NCI-H446 treated with DMSO at 0.1 percent for 48 hours (cell line): Measurements from ENCODE around the gene ZNF593.

Experiments used
- DNase-seq: peaks from one replicate; lab custom pipeline; 2025; lab: John Stamatoyannopoulos, UW

ZNF593 gene

DNA sequence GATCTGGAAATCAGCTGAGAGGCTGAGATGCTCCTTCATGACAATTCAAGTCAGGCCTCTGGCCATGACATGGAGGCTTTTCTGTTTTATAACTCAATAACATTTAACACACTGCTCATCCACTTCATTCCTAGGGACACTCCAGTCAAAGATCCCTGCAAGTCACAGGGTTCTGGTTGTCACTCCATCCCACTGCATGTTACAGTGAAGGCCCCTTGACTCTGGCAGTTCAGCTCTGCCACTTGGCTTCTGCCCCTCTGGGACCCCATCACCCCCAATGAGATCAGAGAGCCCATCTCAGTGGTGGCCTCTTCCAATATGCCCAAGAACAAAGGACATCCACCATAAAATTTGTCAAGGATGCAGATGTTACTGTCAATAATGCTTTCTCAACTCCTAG is 20.8 kb upstream of the ZNF593 start:
- DNase-seq = no peak

DNA sequence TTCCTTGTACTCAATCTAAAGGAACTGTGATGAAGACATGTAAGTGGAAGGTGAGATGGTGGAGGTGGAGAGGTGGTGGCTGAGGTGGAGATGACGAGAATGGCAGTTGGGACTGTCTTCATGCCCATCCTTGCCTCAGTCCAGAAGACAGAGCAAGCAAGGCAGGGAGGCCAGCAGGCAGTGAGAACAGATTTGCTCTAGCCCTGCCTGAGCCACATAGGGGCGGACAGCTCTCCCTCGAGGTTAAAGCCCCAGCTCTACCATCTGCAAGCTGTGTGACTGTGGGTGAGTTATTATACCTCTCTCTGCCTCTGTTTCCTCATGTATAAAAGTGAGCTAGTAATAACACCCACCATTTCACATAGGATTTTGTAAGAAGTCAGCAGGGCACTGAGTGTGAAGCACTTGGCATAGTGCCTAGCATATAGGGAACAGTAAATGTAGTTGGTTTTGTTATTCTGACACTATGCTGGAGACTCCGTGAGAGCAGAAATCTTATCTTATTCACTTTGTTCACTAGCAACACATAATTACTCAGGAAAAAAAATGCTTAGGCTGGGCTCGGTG is 15.7 kb upstream of the ZNF593 start:
- no peak for DNase-seq

DNA sequence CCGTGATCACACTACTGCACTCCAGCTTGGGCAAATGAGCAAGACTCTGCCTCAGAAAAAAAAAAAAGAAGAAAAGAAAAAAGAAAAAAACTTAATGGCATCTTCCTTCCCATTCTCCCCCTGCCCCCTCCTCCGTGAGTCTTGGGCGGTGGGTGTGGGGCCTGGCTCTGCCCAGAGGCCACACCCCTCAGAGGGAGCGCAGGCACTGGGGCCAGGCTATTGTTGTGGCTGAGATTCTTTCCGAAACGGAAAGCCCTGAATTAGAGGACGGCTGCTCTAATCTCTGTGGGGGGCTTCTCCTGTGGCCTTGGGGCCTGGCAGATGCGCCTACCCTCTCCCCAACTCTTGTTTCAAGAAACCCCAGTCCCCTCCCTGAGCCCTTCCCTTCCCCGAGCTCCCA is 15.0 kb upstream of the ZNF593 start:
- DNase-seq = no peak

DNA sequence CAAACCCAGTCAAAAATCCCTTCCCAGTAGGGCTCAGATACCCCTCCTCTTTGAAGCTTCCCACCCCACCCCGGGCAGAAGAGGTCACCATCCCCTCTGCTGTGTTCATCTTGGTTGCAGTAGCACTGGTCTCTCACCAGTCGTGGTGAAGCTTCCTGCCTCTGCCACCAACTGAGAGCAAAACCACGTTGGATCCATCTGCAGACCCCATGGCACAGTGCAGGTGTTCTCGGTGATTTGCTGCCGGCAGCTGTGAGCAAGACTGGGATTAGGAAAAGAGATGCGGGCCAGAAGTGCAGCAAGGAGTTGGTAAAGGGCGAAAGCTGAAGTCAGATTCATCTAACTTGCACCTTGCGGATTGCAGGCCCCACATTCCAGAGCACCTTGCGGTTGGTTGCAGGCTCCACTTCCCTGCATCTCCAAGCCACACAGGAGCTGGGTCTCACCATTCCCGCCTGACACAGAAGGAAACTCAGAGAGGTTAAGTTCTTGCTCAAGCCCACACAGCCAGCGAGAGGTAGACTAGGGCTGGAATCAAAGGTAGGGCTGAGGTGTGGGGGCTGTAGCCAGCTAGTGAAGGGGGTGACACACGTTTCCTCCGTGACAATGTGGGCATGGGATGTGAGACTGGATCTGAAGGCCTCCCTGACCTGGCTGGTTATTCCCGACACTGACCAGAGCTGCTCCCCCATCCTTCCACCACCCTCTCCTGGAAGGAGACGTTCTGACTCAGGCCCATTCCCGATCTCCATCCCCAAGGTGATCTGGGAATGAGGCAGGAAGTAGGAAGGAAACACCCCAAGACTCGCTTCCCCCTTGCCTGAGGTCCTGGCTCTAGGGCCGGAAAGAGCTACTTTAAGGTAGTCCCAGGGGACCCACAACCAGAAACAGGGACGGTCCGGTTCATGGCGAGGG is 14.1 kb upstream of the ZNF593 start:
- DNase-seq = no peak

DNA sequence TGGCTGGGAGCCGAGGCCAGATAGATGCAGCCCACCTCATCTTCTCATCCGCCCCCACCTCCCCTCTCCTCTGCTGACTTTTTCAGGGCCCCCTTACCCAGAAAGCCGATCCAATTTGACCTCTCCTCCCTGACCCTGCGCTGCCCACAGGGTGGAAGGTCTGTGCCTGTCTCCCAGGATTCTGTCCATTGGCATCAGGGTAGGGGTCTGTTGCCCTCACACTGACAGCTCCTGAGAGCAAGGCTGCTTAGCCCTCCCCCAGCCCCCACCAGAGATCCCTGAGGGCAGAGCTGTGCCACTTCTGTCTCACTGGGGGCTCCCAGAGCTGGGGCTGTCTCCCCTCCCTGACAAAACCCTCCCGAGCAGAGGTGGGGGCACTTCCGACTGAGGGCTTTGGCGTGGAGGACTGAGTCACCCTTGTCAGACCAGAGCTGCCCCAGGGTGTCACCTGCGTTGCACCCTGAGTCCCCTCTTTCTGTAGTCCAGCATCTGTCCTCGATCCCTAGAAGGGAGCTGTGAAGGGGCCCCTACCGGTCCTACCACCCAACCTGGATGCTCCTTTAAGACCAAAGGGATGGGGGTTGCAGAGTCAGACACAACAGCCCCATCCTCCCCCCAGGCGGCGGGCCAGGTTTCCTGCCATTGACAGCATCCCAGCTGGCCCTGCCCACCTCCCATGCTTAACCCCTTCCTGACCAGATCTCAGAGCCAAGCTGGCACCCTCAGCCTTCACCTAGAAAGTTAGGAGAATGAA is 13.2 kb upstream of the ZNF593 start:
- no peak for DNase-seq

DNA sequence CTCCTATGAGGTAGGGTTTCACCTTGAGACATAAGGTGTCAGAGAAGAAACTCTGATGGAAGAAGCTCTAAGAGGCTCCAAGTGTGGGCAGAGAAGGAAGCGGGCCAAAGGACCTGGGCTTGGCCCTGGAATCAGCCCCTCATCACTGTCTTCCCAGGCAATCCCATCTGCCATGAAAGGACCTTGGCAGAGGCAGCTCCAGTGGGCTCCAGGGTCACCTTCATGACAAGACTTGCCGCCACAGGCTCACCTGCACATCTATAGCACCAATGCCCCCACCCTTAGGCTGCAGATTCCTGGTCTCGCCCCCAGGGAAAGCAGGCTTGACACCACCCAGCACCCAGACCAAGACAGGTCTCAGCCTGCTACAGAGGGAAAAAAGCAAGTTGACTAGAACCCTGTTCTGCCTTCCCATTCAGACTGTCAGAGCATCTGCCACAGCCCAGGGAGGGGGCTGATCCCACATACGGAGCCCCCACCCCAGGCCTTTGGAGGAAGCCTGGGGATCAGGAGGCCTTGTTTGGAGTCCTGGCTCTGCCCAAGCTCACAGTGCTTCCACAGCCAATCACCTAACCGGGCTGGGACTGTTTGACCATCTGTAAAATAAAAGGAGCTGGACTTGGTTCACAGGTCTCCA is 11.3 kb upstream of the ZNF593 start:
- DNase-seq = no peak

DNA sequence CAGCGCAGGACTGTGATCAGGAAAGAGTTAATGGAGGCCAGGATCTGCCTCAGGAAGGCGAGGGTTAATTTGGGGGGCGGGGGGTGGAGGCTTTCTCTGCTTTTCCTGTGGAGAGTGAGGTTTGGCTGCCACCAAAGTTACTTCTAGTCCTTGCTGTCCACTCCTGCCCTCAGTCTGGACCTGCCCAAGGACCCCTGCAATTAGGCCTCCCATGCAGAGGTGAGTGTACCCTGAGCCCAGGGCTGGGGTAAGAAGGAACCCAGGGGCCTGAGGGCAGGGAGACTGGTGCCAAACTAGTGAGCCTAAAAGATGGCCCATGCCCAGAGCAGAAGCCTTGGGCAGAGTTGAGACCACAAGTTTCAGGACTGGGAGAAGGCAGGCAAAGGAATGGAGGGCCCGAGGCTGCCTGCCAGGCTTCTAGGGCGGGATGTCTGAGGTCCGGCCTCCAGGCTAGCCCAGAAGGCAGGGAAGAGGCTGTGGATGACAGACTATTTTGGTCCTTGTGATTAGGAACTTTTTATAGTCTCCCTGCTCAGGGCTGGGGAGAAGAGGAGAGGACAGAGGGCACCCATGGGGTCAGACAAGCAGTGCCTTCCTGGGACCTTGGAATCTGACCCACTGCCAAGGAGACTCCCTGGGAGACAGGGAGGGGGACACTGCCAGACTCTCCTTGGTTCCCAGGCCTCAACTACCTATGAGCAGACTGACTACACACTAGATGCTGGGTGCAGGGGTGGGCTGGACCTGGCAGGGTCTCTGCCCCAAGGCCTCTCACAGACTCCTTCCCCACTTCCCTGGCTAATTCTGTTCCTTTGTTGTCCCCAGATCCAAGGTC is 10.6 kb upstream of the ZNF593 start, which contains the start of gene FAM110D:
TSS of gene FAM110D (plus strand) at position 172 of the 835 bp plus-strand sequence. CDS start 2,213 bp downstream, outside the sequence.
- DNase-seq = no peak

DNA sequence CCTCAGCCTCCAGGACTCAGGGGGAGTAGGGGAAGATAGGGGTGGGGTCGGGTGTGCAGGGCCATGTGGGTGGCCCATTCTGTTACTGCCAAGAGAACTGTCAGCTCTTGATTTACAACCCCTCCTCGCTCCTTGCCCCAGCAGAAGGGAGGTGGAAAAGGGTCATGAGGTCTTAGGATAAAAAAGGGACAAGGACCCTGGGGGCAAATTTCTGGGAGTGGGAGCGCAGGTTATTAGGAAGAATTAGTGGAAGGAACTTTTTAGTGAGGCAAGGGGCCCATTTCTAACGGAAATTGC is 10.0 kb upstream of the ZNF593 start:
- DNase-seq = no peak

DNA sequence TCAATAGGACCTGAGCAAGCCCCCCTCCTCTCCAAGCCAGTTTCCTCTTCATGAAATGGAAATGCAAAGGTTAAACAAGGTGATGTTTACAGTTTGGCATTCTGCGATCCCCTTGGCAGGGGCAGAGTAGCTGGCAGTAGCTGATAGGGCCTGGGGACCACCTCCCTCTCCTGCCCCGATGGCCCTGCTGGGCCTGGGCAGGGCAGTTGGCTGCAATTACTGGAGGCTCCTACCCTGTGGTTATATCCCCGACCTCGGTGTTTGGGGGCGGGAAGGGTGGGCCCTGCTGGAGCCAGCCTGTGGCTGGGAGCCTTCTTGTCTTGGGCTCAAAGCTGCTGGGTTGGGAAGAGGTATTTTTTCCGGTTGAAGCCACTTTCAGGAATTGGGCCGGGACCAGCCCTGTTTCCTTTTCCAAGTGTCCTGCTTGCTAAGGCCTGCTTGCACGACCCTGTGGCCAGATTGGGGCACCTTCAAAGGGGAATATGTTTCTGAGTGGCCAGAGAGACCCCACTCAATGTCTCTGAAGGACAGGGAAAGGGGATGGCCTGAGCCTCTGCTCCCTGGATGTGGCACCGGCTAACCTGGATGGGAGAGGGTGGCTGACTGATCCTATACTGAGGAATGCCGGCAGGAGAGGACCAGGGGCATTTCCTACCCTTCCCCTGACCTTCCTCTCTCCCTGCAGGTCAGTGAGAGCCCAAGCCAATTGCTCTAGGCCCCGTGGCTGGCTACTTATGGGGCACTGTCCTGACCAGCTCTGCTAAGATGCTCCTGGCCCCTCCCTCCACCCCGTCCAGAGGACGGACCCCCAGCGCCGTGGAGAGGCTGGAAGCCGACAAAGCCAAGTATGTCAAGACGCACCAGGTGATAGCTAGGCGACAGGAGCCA is 8.9 kb upstream of the ZNF593 start:
- no peak for DNase-seq

DNA sequence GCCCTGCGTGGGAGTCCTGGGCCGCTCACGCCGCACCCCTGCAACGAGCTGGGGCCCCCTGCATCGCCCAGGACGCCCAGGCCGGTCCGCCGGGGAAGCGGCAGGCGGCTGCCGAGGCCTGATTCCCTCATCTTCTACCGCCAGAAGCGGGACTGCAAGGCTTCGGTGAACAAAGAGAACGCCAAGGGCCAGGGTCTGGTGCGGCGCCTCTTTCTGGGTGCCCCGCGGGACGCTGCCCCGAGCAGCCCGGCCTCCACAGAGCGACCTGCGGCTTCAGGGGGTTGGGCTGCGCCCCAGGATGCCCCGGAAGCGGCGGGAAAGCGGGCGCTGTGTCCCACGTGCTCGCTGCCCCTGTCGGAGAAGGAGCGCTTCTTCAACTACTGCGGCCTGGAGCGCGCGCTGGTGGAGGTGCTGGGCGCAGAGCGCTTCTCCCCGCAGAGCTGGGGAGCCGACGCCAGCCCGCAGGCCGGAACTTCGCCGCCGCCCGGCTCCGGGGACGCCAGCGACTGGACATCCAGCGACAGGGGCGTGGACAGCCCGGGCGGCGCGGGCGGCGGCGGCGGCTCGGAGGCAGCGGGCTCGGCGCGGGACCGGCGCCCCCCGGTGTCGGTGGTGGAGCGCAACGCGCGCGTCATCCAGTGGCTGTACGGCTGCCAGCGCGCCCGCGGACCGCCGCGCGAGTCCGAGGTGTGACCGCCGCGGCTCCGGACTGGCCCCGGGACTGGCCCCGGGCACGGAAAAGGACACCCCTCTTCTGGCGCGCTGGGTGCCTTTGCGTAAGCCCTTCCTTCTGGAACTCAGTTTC is 8.1 kb upstream of the ZNF593 start:
- DNase-seq = no peak

DNA sequence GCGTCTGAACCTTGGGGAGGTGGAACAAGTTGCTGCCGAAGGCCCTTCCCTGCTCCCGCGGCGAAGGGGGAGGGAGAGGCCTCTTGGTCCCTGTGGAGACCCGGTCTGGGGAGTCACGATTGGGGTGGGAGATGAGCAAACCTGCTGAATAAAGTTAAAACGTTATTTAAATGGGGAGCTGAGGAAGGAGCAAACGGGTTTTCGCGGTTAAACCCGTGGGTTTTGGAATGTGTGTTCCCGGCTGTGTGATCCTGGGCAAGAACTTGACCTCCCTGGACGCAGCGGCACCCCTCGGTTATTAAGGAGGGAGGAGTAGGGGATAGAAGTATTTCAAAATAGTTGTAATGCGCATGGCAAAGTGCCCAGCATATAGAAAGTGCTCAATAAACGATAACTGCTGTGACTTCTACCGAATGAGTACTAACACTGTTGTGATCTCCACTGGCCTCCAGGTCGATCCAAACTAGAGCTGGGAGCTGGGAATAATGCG is 7.4 kb upstream of the ZNF593 start:
- no peak for DNase-seq

DNA sequence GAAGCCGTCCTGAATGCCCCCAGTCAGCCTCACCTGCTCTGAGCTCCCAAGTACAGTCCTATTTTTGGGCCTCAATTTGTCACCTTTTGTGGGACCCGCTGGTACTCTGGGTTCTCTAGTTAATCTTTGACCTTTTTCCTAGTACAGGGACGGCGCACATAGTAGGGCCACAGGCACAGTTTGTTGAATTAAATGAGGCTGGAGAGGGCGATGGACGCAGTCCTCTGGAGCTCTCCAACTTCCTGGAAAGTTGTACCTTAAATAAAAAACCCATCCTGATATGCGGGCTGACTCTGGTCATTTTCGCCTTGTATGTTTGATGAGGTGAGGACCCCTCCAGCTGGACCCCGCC is 6.0 kb upstream of the ZNF593 start:
- no peak for DNase-seq

DNA sequence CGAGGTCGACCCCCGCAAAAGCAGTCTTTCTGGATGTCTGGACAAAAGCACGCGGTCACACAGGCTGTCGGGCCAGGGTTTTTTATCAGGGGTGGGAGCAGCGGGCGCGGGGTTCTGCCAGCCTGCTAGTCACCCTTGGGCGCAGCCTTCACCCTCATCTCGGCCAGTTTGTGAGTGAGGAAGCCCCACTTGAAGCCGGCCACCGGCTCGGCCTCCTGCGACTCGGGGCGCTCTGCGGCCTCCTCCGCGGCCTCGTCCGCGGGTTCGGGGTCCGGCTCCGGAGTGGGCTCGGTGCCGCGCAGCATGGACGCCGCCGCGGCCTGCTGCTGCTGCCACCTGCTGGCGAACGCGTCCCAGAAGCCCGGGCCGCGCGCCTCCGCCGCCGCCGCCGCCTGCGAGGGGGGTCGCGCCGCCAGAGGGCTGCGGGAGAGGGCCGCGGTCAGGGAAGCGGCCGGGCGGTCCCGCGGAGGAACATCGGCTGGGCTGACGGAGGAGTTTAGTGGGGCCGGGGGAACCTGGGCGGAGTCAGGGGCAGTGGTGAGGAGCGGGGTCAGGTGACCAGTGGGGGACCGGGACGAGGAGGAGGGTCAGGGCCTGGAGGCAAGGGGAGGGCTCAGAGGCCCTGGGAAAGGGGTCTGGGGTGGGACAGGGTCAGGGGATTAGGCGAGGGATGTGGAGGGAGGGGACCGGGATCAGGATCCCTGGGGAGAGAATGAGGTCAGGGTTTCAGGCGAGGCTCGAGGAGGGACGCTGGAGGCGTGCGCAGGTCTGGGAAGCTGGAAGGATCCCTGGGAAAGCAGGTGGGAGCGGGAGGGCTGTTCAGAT is 5.5 kb upstream of the ZNF593 start:
- no peak for DNase-seq

DNA sequence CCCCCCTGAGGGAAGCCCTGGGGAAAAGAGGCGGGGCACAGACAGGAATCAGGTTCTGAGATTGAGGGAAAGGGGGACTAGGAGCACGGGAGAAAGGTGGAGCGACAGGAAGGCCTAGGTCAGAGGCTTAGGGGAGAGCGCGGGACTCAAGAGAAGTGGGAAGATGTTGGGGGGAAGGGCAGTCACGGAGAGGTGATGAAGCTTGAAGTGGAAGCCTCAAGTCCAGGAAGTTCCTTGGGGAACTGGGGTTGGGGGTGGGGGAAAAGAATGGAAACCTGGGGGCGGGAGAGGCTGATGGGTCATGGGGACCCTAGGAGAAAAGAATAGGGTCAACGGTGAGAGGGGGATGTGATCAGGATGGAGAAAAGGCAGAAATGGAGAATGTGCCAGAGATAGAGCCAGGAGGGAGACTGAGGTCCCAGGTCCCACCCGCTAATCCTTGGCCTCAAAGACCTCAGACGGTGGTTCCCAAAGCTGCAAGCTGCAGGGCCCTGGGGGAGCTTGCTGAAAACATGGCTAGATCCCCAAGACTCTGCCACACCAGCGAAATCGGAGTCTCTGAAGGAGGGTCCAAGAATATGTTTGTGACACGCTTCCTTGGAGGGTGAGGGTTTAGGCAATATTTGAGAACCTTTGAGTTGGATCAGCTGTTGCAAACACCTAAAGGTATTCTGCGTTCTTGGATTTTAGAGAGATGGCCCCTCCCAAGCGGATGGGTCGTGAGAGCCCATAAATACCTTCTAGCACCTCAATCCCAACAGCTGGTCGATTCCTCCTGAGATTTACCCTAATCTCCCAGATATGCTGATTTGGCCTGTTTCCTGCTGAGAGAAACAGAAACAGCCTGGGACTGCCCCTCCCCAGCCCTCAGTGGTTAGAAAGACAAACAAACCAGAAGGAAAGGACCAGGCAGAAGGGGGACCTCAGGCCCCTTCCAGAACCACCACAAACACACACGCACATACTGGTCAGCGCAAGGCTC is 4.6 kb upstream of the ZNF593 start:
- DNase-seq = no peak

DNA sequence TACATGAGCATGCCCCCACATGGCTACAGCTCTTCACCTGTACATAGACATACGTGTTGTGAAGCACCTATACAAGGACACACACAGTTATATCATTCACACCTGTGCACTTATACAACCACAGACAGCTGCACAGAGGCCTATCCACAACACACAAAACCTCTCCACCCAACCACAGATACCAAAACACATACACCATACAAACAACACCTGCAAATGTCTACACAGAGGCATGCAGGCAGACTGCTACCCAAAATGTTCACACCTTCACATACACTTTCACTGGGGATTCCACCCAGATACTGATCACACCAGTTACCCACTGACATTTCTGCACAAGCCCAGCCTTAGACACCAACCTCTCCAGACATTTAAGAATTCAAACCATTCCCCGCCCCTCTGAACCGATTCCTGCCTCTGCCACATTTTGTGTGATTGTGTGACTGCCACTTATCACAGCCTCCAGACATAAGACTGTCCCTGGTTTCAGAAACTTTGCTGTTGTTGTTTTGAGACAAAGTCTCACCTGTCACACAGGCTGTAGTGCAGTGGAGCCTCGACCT is 2.9 kb upstream of the ZNF593 start:
- no peak for DNase-seq

DNA sequence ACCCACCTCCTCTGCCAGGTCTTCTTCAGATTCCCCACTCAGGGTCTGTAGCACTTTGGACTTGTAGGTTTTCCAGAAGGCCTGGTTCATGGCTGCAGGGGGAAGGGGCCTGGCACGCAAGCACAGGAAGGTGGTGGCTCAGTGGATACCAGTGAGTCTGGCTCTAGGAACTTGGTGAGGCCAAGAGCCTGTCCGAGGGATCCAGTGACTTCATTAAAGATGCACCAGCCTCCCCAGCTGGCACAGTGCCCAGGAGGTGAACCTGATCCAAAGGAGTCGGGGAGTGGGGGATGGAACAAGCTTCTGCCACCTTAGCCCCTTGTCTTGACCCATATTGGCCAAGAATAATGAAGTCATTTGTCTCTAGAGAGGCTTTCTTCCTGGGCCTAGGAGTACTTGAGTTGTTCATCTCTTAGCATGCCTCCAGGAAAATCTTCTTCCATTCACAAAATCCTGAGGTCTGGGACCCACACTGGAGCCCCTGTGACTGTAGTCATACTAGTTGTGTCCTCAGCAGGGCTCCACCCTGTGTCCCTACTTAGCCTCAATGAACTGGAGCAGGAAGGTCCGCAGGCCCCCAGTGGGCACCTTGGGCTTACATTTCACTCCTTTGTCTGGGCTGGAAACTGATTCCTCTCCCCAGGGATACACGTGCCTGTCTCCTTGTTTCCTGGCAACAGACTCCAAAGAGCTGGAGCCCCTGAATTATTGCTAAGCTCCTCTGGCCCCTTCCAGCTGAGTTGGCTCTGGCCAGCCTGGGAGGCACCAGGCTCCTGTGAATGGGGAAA is 1.1 kb upstream of the ZNF593 start, which contains the start of gene C1orf232:
TSS of gene C1orf232 (minus strand) at position 554 of the 788 bp plus-strand sequence. CDS start at position 90, 464 bp downstream.
- DNase-seq = peak; percentile 17
